Renal cortex interstitium (tissue), 11 donors: ENCODE data around the gene ATP10A. TPM values are rescaled to one million over a fixed set of nuclear protein-coding genes. Genes with fewer than 3 reads are reported as not detected.

Source experiments
- DNase-seq, 11 donors: peaks; one replicate each; pipeline ENCODE4 v3.0.0-alpha.2; 2013; ENCODE audit warnings: low read depth in 9 of 11, low spot score in 4 of 11; ENCODE audit errors: extremely low read depth in 1 of 11
- polyA plus RNA-seq, 3 donors: library from polyadenylated mRNA; unstranded; fragments of 120-200 nt; gene quantifications; one replicate each; pipeline ENCODE4 v1.2.1, GENCODE V29; 2013; ENCODE audit not compliant: insufficient read length in 3 of 3

The ATP10A gene
- polyA plus RNA-seq, 3 donors, result 2.1 to 5.3 (median 2.9) TPM

- DNase-seq, result no peak
Observed at GRCh38 chr15:25839638-25840156, 23.4 kb downstream of the ATP10A start.

- DNase-seq, result no peak
Observed at GRCh38 chr15:25838871-25839195, 24.3 kb downstream of the ATP10A start.

GRCh38 chr15:25838191-25838870, 24.8 kb downstream of the ATP10A start:
- no peak for DNase-seq

- DNase-seq, result no peak
Observed at GRCh38 chr15:25832158-25832557, 31.0 kb downstream of the ATP10A start.

- DNase-seq, result no peak
Observed at GRCh38 chr15:25830844-25831451, 32.2 kb downstream of the ATP10A start.

- no peak for DNase-seq
Observed at GRCh38 chr15:25829073-25829472, 34.1 kb downstream of the ATP10A start.

- DNase-seq, result no peak
Observed at GRCh38 chr15:25825207-25825606, 37.9 kb downstream of the ATP10A start.

- DNase-seq, result no peak
Observed at GRCh38 chr15:25824618-25825017, 38.5 kb downstream of the ATP10A start.

- DNase-seq, result no peak
Observed at GRCh38 chr15:25812845-25813244, 50.3 kb downstream of the ATP10A start.

GRCh38 chr15:25812073-25812472, 51.1 kb downstream of the ATP10A start:
- DNase-seq, result no peak

- DNase-seq, result no peak
Observed at GRCh38 chr15:25811481-25811906, 51.6 kb downstream of the ATP10A start.

GRCh38 chr15:25810631-25811091, 52.5 kb downstream of the ATP10A start:
- DNase-seq, result no peak

- no peak for DNase-seq
Observed at GRCh38 chr15:25810154-25810553, 53.0 kb downstream of the ATP10A start.

- no peak for DNase-seq
Observed at GRCh38 chr15:25807063-25807462, 56.1 kb downstream of the ATP10A start.

GRCh38 chr15:25805031-25805430, 58.1 kb downstream of the ATP10A start:
- no peak for DNase-seq

GRCh38 chr15:25804451-25804850, 58.7 kb downstream of the ATP10A start:
- no peak for DNase-seq

GRCh38 chr15:25803541-25803940, 59.6 kb downstream of the ATP10A start:
- no peak for DNase-seq

GRCh38 chr15:25803036-25803435, 60.1 kb downstream of the ATP10A start:
- DNase-seq, result no peak

GRCh38 chr15:25802285-25802830, 60.8 kb downstream of the ATP10A start:
- DNase-seq, result no peak

- DNase-seq, result no peak
Observed at GRCh38 chr15:25801586-25802284, 61.4 kb downstream of the ATP10A start.
